BLaER1 treated with 17β-estradiol and CSF1 and Interleukin-3, amounts not matched to agents 10 nM and 100 nM (cell line): ENCODE data around the gene CX3CL1.
"Not testable (repeated sequence)": the region's sequence is repeated elsewhere in the genome, so short reads cannot be mapped to it uniquely, and the experiment has no call there.

ENCODE experiments used
- H3K27ac ChIP-seq, 11 experiments: shearing (Covaris generic); formaldehyde crosslinking; 2 replicates each; pipeline ENCODE4 v1.8.1; 2022
- H3K27me3 ChIP-seq, 11 experiments: shearing (Covaris generic); formaldehyde crosslinking; 2 replicates each; pipeline ENCODE4 v1.8.1; 2022
- H3K36me3 ChIP-seq, 11 experiments: shearing (Covaris generic); formaldehyde crosslinking; 2 replicates each; pipeline ENCODE4 v1.8.1; 2022
- H3K4me1 ChIP-seq, 10 experiments: shearing (Covaris generic); formaldehyde crosslinking; 2 replicates each; pipeline ENCODE4 v1.8.1; 2022
- H3K4me2 ChIP-seq, 11 experiments: shearing (Covaris generic); formaldehyde crosslinking; 2 replicates each; pipeline ENCODE4 v1.8.1; 2022
- H3K4me3 ChIP-seq, 10 experiments: shearing (Covaris generic); formaldehyde crosslinking; 2 replicates each; pipeline ENCODE4 v1.8.1; 2022
- H3K9ac ChIP-seq, 11 experiments: shearing (Covaris generic); formaldehyde crosslinking; 2 replicates each; pipeline ENCODE4 v1.8.1; 2022
- H3K9me3 ChIP-seq, 11 experiments: shearing (Covaris generic); formaldehyde crosslinking; replicated peaks in 1 of 11; 2 replicates each; pipeline ENCODE4 v1.8.1; 2022
- H4K20me1 ChIP-seq, 11 experiments: shearing (Covaris generic); formaldehyde crosslinking; 2 replicates each; pipeline ENCODE4 v1.8.1; 2022
- Cebpa-rat ChIP-seq, 11 experiments: shearing (Covaris generic); IDR thresholded peaks; 2 replicates each; pipeline ENCODE4 v1.8.1; 2022

Gene CX3CL1

DNA sequence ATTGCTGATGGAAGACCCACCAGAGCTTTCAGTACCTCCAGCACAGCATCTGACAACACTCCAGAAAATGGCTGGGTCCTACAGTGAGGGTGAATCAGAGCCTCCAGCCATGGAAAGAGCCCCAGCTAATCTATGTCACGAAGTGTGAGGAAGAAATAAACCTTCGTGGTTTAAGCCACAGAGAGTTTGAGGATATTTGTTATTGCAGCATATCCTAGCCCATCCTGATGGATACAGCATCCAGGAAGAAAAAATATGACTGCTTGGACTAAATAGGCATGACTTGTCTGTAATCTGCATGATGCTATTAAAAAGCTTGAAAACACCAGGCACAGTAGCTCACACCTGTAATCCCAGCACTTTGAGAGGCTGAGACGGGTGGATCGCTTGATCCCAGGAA, 19.0 kb downstream of the CX3CL1 start:
- H4K20me1 ChIP-seq: 0 out of 22 replicates have a peak, but pooled peaks cover 0 to 1% (median 0%) of the 10 kb centered on the region in 11 experiments
- H3K4me3 ChIP-seq: no peak overlapping the region
- no peaks in the 10 kb centered on the region for H3K27me3 ChIP-seq
- no peaks in the 10 kb centered on the region for H3K36me3 ChIP-seq
- H3K4me2 ChIP-seq: peak overlapping the region in 1 of 11 experiments; percentile 1; a peak in 1 of 22 replicates
- H3K27ac ChIP-seq: no peak overlapping the region
- TF ChIP-seq Cebpa-rat (IDR thresholded peaks at IDR 0.05): no peak
- H3K4me1 ChIP-seq: peaks cover 0 to 18% (median 12%) of the 10 kb centered on the region in 10 experiments; a peak in 16 of 20 replicates
- H3K9ac ChIP-seq: no peak overlapping the region
- H3K9me3 ChIP-seq: peaks cover 9 to 17% (median 14%) of the 10 kb centered on the region in 11 experiments; a peak in 21 of 22 replicates

DNA sequence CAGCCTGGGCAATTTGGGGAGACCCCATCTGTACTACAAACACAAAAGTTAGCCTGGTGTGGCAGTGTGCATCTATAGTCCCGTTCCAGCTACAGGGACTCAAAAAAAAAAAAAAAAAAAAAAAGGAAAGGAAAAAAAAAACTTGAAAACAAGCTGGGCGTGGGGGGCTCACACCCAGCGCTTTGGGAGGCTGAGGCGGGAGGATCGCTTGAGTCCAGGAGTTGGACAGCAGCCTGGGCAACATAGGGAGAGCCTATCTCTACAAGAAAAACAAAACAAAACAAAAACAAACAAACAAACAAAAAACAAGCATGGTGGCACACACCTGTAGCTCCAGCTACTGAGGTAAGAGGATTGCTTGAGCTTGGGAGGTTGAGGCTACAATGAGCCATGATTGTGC, 19.4 kb downstream of the CX3CL1 start:
- no peaks in the 10 kb centered on the region for H3K36me3 ChIP-seq
- H3K4me2 ChIP-seq: no peak overlapping the region
- no peak overlapping the region for H3K4me3 ChIP-seq
- H3K4me1 ChIP-seq: peaks cover 0 to 14% (median 8%) of the 10 kb centered on the region in 10 experiments; a peak in 16 of 20 replicates
- no peak overlapping the region for H3K9ac ChIP-seq
- H3K9me3 ChIP-seq: peaks cover 9 to 17% (median 14%) of the 10 kb centered on the region in 11 experiments; a peak in 21 of 22 replicates
- H4K20me1 ChIP-seq: no peaks in the 10 kb centered on the region
- TF ChIP-seq Cebpa-rat (IDR thresholded peaks at IDR 0.05): no peak
- no peak overlapping the region for H3K27ac ChIP-seq
- H3K27me3 ChIP-seq: no peaks in the 10 kb centered on the region

DNA sequence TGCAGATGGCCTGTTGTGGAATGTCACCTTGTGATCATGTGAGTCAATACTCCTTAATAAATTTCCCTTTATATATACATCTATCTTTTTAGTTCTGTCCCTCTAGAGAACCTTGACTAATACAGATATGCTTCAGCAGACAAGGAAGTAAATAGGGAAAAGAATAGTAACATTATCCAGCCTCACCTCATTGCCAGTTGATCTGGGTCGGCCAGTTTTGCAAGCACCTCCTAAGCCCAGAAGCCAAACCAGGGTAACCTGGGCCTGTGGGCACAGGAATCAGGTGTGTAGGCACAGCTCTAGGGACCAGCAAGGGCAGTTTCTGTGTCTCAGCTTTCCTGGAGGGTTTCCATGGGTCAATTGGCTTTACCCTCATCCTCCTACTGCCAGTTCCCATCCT, 20.4 kb downstream of the CX3CL1 start:
- TF ChIP-seq Cebpa-rat (IDR thresholded peaks at IDR 0.05): no peak
- Histone ChIP-seq H3K4me3 (no peak overlapping the region), H3K27ac (no peak overlapping the region), H3K36me3 (no peaks in the 10 kb centered on the region), H3K9ac (no peak overlapping the region), H3K9me3 (peaks cover 9 to 17% (median 14%) of the 10 kb centered on the region in 11 experiments; a peak in 21 of 22 replicates), H3K4me2 (no peak overlapping the region), H3K4me1 (peaks cover 0 to 5% (median 0%) of the 10 kb centered on the region in 10 experiments; a peak in 1 of 20 replicates), H3K27me3 (no peaks in the 10 kb centered on the region), H4K20me1 (no peaks in the 10 kb centered on the region)

DNA sequence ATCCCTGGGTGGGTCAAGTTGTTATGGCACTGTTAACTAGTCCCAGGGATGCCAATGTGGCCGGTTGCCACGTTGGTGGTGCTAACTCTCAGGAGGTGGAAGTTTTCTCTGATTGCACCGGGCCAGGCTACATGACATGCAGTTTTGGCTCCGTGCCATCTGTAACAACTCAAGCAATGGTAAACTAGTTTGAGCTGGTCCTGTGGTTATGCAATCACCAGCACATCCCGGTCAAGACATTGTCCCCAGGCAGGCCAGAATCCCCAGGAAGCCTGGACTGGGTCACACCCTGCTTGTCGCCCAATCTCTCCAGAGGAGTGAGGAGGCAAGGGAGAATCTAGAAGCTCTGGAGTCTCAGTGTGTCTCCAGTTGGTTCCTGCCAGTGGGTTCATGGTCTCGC, 22.2 kb downstream of the CX3CL1 start:
- H3K4me2 ChIP-seq: no peak overlapping the region
- H4K20me1 ChIP-seq: no peaks in the 10 kb centered on the region
- H3K9ac ChIP-seq: no peak overlapping the region
- H3K9me3 ChIP-seq: peaks cover 9 to 17% (median 14%) of the 10 kb centered on the region in 11 experiments; a peak in 21 of 22 replicates
- H3K4me3 ChIP-seq: no peak overlapping the region
- no peaks in the 10 kb centered on the region for H3K4me1 ChIP-seq
- H3K36me3 ChIP-seq: no peaks in the 10 kb centered on the region
- H3K27ac ChIP-seq: no peak overlapping the region
- H3K27me3 ChIP-seq: no peaks in the 10 kb centered on the region
- TF ChIP-seq Cebpa-rat (IDR thresholded peaks at IDR 0.05): no peak

DNA sequence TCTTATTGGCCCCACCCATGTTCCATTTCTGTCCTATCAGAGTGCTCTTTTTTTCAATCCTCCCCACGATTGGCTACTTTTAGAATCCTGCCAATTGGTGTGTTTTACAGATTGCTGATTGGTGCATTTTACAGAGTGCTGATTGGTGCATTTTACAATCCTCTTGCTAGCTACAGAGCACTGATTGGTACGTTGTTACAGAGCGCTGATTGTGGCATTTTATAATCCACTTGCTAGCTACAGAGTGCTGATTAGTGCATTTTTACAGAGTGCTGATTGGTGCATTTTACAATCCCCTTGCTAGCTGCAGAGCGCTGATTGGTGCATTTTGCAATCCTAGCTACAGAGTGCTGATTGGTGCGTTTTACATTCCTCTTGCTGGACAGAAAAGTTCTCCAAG, 22.7 kb downstream of the CX3CL1 start:
- no peak overlapping the region for H3K4me3 ChIP-seq
- H3K27ac ChIP-seq: no peak overlapping the region
- H4K20me1 ChIP-seq: no peaks in the 10 kb centered on the region
- peaks cover 9 to 17% (median 14%) of the 10 kb centered on the region in 11 experiments; a peak in 21 of 22 replicates for H3K9me3 ChIP-seq
- no peaks in the 10 kb centered on the region for H3K36me3 ChIP-seq
- no peak overlapping the region for H3K4me2 ChIP-seq
- TF ChIP-seq Cebpa-rat (IDR thresholded peaks at IDR 0.05): no peak
- H3K27me3 ChIP-seq: no peaks in the 10 kb centered on the region
- H3K4me1 ChIP-seq: peaks cover 0 to 5% (median under 1%) of the 10 kb centered on the region in 10 experiments; a peak in 9 of 20 replicates
- H3K9ac ChIP-seq: no peak overlapping the region

DNA sequence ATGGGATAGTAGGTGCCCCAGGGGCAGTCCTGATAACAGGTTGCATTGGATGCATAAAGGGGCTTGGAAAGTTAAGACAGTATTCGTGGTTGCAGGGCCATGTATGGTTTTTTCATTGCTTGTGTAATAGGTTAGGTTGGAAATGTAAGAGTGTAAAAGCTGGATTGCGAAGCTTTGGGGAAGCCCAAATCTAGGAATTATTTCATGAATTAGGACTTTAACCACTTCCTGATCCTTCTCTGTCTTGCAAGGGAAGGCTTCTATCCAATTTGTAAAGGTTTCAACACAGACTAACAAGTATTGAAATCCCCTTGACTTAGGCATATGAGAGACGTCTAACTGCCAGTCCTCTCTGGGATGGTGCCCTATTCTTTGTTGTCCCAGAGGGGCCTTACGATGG, 24.5 kb downstream of the CX3CL1 start:
- H3K4me1 ChIP-seq: peaks cover 0 to 20% (median 8%) of the 10 kb centered on the region in 10 experiments; a peak in 13 of 20 replicates
- peaks cover 9 to 17% (median 14%) of the 10 kb centered on the region in 11 experiments; a peak in 21 of 22 replicates for H3K9me3 ChIP-seq
- H3K4me2 ChIP-seq: no peak overlapping the region
- no peak overlapping the region for H3K9ac ChIP-seq
- H3K27ac ChIP-seq: no peak overlapping the region
- no peak for TF ChIP-seq Cebpa-rat (IDR thresholded peaks at IDR 0.05)
- no peaks in the 10 kb centered on the region for H4K20me1 ChIP-seq
- H3K36me3 ChIP-seq: no peaks in the 10 kb centered on the region
- no peaks in the 10 kb centered on the region for H3K27me3 ChIP-seq
- H3K4me3 ChIP-seq: no peak overlapping the region

DNA sequence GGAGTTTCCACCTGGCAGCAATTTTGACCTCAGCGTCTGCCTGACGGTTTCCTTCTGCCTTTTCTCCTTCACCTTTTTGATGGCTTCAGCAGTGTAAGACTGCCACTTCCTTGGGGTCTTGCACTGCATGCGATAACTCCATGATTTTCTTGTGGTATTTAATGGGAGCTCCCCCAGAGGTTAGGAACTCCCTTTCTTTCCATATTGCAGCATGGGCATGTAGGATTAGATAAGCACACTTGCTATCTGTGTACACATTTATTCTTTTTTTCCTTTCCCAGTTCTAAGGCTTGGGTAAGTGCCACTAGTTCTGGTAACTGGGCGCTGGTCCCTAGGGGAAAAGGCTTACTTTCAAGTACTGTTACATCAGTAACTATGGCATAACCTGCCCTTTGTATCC, 25.2 kb downstream of the CX3CL1 start:
- not testable (repeated sequence) for H3K36me3 ChIP-seq, H3K27ac ChIP-seq, H3K27me3 ChIP-seq, H3K4me2 ChIP-seq, H3K9ac ChIP-seq, H4K20me1 ChIP-seq, H3K4me3 ChIP-seq
- H3K9me3 ChIP-seq: peaks cover 9 to 17% (median 14%) of the 10 kb centered on the region in 11 experiments; a peak in 21 of 22 replicates
- H3K4me1 ChIP-seq: peaks cover 0 to 24% (median 14%) of the 10 kb centered on the region in 10 experiments; a peak in 13 of 20 replicates

DNA sequence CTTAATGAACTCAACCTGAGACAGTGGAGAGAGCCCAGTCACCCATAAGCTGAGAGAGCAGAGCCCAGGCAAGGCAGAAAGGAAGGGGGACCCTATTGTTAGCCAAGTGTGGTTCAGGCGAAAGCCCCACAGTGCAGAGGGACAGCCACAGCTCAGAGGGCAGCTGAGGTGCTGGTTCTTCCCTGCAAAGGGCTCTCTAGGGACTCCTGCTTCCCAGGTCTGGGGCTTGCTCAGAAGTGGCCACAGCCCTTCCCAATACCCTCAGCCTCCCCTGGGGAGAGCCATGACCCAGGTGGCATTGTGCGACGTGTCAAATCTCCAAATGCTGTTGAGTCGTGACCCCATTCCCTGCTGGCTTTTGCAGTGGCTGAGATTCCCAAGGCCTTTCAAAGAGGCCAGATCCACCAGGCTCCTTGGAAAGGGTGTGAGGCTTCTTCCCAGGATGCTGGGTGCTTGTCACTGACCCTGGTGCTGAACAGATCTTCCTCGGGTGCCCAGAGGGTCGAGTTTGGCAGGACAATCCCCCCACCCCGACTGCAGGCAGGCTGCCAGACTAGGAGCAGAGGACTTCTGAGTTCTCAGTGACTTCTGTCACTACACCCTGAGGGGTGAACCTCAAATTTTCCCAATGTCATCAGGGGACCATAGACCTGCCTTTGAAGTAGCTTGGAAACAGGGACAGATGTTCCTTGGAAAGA, 29.8 kb downstream of the CX3CL1 start:
- H3K4me1 ChIP-seq: peaks cover 11 to 51% (median 21%) of the 10 kb centered on the region in 10 experiments
- no peak overlapping the region for H3K27ac ChIP-seq
- no peaks in the 10 kb centered on the region for H3K9me3 ChIP-seq
- no peak for TF ChIP-seq Cebpa-rat (IDR thresholded peaks at IDR 0.05)
- no peaks in the 10 kb centered on the region for H4K20me1 ChIP-seq
- H3K27me3 ChIP-seq: no peaks in the 10 kb centered on the region
- no peak overlapping the region for H3K4me3 ChIP-seq
- peak overlapping the region in 8 of 11 experiments; percentile 3 to 33 (median 20); a peak in 11 of 22 replicates for H3K4me2 ChIP-seq
- H3K36me3 ChIP-seq: no peaks in the 10 kb centered on the region
- H3K9ac ChIP-seq: no peak overlapping the region

DNA sequence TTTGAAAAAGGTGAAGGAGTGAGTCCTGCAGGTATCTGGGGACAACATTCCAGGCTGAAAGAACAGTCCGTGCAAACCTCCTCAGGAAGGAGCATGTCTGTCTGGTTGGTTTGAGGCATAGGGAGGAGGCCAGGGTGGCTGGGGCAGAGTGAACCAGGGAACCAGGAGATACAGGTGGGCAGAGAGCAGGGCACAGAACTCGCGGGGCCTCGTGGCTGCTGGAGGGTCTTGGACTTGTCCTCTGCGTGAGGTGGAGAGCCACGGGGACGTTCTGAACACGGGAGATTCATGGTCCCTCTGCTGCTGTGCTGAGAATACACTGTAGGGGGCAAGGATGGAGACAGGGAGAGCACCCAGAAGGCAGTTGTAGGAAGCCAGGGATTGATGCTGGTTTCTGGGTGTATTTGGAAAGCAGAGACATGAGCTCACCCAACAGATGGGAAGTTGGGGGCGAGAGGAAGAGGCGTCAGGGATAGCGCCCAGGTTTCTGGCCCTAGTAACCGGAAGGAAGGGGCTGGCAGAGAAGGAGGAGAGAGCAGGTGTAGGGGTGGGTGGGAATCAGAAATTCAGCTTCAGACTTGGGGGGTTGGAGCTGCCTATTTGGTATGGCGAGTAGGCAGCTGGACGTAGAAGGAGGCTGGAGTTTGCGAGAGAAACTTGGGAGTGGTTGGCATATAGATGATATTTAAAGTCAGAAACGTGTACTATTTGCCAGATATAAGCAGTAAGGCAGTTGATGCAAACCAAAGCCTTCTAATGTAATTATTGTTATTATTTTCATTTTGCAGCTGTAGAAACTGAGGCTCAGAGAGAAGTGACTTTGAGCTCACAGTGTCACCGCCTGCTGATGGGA, 31.9 kb downstream of the CX3CL1 start, which contains the start of gene CCL17:
Gene CCL17, plus strand, starts transcription at position 803 of the 853 bp plus-strand sequence. CDS start 9,166 bp downstream, outside the sequence.
- Histone ChIP-seq H3K9me3 (no peaks in the 10 kb centered on the region), H4K20me1 (no peaks in the 10 kb centered on the region), H3K4me3 (no peak within 1 kb of the TSS), H3K9ac (no peak within 1 kb of the TSS), H3K27me3 (no peaks in the 10 kb centered on the region), H3K36me3 (no peaks in the 10 kb centered on the region), H3K4me1 (peaks cover 22 to 65% (median 30%) of the 10 kb centered on the region in 10 experiments), H3K4me2 (peak within 1 kb of the TSS in 2 of 11 experiments; percentile 6 to 33; a peak in 3 of 22 replicates), H3K27ac (no peak within 1 kb of the TSS)
- TF ChIP-seq Cebpa-rat (IDR thresholded peaks at IDR 0.05): no peak
